IPS-20b (cell line): ENCODE measurements around the gene GP9.
"Not testable (repeated sequence)": the region's sequence is repeated elsewhere in the genome, so short reads cannot be mapped to it uniquely, and the experiment has no call there.

ENCODE experiments used
- H3K27ac ChIP-seq: one replicate; pipeline ENCODE4 v1.5.1; 2013; ENCODE audit warnings: low read length
- H3K27me3 ChIP-seq: 2 replicates; pipeline ENCODE4 v1.6.1; 2013; ENCODE audit warnings: mild to moderate bottlenecking, low read length, inconsistent platforms; ENCODE audit not compliant: insufficient read depth
- H3K36me3 ChIP-seq: 2 replicates; pipeline ENCODE4 v1.6.1; 2013; ENCODE audit warnings: low read depth, mild to moderate bottlenecking, inconsistent platforms, low read length, moderate library complexity; ENCODE audit not compliant: insufficient read depth
- H3K4me1 ChIP-seq: 2 replicates; pipeline ENCODE4 v1.6.1; 2013; ENCODE audit warnings: mild to moderate bottlenecking, control low read depth, inconsistent platforms, low read length, moderate library complexity; ENCODE audit not compliant: insufficient read depth
- H3K4me3 ChIP-seq: 2 replicates; pipeline ENCODE4 v1.5.1; 2013; ENCODE audit warnings: mild to moderate bottlenecking, low read length, inconsistent platforms
- H3K9ac ChIP-seq: 2 replicates; pipeline ENCODE4 v1.6.1; 2013; ENCODE audit warnings: low read depth, mild to moderate bottlenecking, inconsistent platforms, low read length, moderate library complexity
- H3K9me3 ChIP-seq: 2 replicates; pipeline ENCODE4 v1.6.1; 2013; ENCODE audit warnings: mild to moderate bottlenecking, low read depth, low read length, inconsistent platforms; ENCODE audit not compliant: insufficient read depth

GP9 gene

DNA sequence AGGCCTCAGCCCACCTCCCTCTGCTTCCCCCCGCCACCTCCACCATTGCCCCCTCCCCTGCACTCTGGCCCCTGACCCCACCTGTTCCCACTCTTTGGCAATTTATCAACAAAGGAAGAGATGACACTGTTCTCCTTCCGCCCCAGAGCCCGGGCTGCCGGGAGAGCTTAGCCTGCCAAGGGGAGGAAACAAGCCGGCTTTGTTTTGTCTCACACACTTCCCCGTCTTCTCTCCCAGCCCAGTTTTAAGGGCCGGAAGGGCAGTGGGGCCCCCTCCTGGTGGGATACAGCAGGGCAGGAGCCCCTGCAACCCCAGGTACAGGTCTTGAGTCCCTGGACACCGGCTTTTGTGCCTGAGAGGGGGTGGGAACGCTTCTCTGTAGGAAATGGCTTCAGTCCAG, 27.3 kb downstream of the GP9 start:
- H3K4me1 ChIP-seq, H3K27me3 ChIP-seq, H3K9ac ChIP-seq, H3K27ac ChIP-seq, H3K4me3 ChIP-seq, H3K9me3 ChIP-seq: not testable (repeated sequence)
- H3K36me3 ChIP-seq: peaks cover 12% of the 10 kb centered on the region; the same call in 1 of the 2 replicates

DNA sequence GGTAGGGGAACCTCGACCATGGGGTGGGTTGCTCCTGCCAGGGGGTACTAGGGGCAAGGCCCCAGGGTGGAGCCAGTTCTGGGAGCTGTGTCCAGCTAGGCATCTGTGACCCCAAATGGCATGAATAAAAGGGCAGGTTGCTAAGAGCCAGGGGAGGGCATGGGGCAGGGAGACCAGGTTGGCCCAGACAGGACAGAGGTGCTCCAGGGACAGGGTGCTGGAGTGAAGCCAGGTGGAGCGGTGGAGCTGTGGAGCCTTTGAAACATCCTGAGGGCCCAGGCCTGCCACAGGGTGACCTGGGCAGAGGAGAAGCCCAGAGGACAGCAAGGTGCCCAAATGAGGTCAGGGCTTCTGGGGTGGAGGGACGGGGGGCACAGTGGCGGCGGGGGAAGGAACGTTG, 27.7 kb downstream of the GP9 start:
- H3K9me3 ChIP-seq, H3K4me1 ChIP-seq, H3K27me3 ChIP-seq, H3K27ac ChIP-seq, H3K9ac ChIP-seq, H3K4me3 ChIP-seq: not testable (repeated sequence)
- peaks cover 12% of the 10 kb centered on the region; the same call in 1 of the 2 replicates for H3K36me3 ChIP-seq

DNA sequence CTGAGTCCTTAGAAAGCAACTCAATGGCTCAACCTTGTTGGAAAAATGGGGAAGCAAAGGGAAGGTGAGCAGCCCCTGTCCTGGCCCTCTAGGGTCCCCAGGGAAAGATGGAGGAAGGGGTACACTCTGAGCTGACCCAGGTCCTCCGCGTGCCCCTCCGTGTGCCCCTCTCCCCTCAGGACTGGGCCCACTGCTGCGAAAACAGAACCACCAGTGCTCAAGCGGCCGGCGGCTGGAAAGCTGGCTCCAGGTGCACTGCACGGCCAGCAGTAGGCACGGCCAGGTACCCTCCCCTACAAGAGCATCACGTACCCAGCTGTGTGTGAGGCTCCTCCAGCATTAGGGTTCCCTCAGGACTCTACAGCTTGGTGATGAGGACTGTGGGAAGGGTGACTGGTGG, 34.7 kb downstream of the GP9 start:
- H3K9ac ChIP-seq: no peak overlapping the region
- no peaks in the 10 kb centered on the region for H3K27me3 ChIP-seq
- peaks cover 12% of the 10 kb centered on the region; the same call in 1 of the 2 replicates for H3K36me3 ChIP-seq
- H3K9me3 ChIP-seq: no peaks in the 10 kb centered on the region
- no peaks in the 10 kb centered on the region for H3K4me1 ChIP-seq
- H3K27ac ChIP-seq: no peak overlapping the region
- H3K4me3 ChIP-seq: no peak overlapping the region

DNA sequence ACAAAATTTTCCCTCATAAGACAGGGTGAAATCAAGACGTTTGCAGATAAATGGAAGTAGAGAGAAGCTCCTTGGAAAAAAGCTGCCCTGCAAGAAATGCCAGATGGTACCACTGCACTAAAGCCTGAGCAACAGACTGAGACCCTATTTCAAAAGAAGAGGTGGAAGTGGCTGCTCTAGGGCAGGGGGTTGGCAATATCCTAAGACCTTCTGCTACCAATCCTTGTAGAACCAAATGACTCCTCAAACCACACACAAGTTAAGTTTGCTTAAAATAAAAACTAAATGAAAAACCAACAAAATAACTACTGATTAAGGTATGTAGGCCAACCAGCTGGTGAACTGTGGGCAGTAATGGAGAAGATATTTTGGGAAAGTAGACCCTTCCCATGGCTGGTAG, 39.7 kb downstream of the GP9 start:
- Histone ChIP-seq H3K27me3 (no peaks in the 10 kb centered on the region), H3K9me3 (no peaks in the 10 kb centered on the region), H3K9ac (no peak overlapping the region), H3K36me3 (no peaks in the 10 kb centered on the region), H3K4me3 (no peak overlapping the region), H3K4me1 (no peaks in the 10 kb centered on the region), H3K27ac (no peak overlapping the region)

DNA sequence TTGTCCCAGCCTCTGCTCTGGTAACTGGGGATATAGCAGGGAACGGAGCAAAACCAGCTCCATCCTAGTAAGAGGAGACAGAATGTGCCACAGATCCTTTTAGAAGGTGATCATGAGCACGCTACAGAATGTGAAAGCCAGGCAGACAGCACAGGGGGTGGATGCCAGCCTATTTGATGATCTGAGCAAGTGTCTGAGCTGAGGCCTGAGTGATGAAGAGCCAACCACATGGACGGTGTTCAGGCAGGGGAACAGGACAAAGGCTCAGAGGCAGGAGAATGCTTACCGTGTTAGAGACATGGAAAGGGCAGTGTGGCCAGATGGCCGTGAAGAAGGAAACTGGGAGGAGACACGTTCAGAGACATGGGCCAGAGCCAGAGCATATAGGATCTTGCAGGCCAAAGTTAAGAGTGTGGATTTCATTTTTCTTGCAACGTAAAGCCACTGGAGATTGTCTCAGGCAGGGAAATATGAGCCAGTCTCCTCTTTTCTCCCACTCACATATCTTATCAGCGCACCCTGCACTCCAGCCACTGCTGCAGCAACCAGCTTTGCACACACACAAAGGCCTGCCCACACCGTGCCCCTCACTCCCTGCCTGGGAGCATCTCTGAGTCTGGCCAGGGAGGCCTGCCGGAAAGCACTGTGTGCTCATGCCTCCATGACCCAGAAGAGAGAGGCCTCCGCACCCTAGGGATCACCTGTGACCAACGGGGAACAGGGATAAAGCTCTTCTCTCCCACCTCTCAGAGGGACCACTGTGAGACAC, 41.0 kb downstream of the GP9 start:
- H3K9me3 ChIP-seq: no peaks in the 10 kb centered on the region
- H3K36me3 ChIP-seq: no peaks in the 10 kb centered on the region
- no peak overlapping the region for H3K27ac ChIP-seq
- H3K27me3 ChIP-seq: no peaks in the 10 kb centered on the region
- no peak overlapping the region for H3K9ac ChIP-seq
- H3K4me3 ChIP-seq: no peak overlapping the region
- H3K4me1 ChIP-seq: no peaks in the 10 kb centered on the region

DNA sequence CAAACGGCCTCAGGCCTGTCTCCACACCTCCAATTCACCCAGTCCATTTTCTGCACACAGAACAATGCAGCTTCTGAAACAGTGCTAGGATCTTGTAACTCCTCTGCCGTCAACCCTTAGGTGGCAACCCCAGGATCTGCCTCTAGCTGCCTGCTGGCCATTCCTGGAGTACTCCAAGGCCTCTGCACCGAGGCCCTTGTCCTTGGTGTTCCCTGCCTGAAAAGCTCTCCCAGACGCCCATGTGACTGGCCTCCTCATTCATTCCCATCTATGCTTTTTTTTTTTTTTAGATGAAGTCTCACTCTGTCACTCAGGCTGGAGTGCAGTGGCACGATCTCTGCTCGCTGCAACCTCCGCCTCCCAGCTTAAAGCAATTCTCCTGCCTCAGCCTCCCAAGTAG, 42.7 kb downstream of the GP9 start:
- no peaks in the 10 kb centered on the region for H3K4me1 ChIP-seq
- H3K36me3 ChIP-seq: peaks cover 4% of the 10 kb centered on the region; the same call in 1 of the 2 replicates
- H3K4me3 ChIP-seq: no peak overlapping the region
- no peak overlapping the region for H3K9ac ChIP-seq
- no peak overlapping the region for H3K27ac ChIP-seq
- H3K9me3 ChIP-seq: no peaks in the 10 kb centered on the region
- no peaks in the 10 kb centered on the region for H3K27me3 ChIP-seq

DNA sequence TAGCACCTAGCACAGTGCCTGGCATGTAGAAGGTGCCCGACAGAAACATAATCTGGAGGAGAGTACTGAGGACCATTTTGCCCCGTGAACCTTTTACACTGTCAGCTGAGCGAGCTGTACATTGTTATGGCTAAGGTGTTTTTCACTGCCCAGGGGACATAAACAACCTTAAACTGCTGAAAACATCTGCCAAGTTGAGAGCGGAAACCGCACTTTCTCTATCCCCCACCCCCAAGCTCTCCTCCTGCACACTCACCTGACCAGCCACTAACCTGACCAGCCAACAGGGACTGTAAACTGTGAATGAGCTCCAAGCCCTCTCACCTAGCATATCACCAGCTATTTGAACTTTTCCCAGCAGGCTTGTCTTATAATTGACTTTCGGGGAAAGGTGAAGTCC, 43.5 kb downstream of the GP9 start:
- H3K36me3 ChIP-seq: peaks cover 6% of the 10 kb centered on the region; the same call in 1 of the 2 replicates
- H3K27me3 ChIP-seq: no peaks in the 10 kb centered on the region
- no peak overlapping the region for H3K9ac ChIP-seq

DNA sequence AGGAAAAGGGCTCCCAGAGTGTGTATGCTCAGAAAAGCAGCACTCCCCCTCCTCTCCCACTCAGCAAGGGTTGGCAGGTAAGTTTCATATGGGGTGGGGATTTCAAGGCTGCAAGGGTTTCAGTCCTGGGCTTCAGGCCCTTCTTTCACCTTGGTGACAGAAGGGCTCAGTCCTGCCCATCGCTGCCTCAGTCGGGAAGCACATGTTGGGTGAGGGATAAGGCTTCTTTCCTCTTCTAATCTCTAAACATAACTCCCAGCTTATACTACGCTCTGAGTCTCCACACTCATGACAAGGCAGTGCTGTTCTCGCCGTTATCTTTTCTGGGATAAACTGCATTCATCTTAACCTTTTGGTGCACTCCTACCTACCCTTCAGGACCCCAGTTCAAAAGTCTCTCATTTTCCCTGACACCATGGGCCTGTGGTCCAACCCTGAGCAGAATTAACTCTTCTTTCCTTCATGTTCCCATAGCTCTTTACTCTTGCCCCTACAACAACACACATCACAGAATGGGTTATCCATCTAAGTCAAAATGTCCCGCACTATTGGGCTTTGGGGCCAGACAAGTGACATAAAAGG, 44.0 kb downstream of the GP9 start:
- peaks cover 6% of the 10 kb centered on the region; the same call in 1 of the 2 replicates for H3K36me3 ChIP-seq
- H3K9me3 ChIP-seq: no peaks in the 10 kb centered on the region
- H3K27me3 ChIP-seq: no peaks in the 10 kb centered on the region
- no peak overlapping the region; the same call in 1 of the 2 replicates for H3K9ac ChIP-seq
- H3K4me3 ChIP-seq: no peak overlapping the region
- H3K27ac ChIP-seq: no peak overlapping the region
- H3K4me1 ChIP-seq: no peaks in the 10 kb centered on the region

More for the DNA sequence above, 43.5 kb downstream of the GP9 start:
- Histone ChIP-seq H3K9me3 (no peaks in the 10 kb centered on the region), H3K27ac (no peak overlapping the region), H3K4me1 (no peaks in the 10 kb centered on the region), H3K4me3 (no peak overlapping the region)

DNA sequence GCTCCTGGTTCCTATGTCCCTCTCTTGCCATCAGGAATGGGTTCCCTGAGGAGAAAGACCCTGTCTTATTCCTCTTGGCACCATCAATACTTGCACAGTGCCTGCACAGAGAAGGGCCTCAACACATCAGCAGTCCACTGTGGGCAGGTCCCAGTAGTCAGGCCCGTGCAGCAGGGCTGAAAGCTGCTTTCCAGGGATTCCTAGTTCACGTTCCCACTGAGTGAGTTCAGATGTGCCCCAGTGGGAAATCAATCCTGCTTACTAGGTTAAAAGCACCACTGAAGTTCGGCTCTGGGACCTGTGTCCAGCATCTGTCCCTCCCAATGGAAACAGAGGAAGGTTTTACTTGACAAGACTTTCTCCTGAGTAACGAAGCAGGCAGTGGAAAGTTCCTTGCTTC, 45.3 kb downstream of the GP9 start:
- Histone ChIP-seq H3K4me1 (no peaks in the 10 kb centered on the region), H3K36me3 (peaks cover 6% of the 10 kb centered on the region; the same call in 1 of the 2 replicates), H3K27ac (no peak overlapping the region), H3K9me3 (no peaks in the 10 kb centered on the region), H3K27me3 (no peaks in the 10 kb centered on the region), H3K9ac (no peak overlapping the region; the same call in 1 of the 2 replicates), H3K4me3 (no peak overlapping the region)

DNA sequence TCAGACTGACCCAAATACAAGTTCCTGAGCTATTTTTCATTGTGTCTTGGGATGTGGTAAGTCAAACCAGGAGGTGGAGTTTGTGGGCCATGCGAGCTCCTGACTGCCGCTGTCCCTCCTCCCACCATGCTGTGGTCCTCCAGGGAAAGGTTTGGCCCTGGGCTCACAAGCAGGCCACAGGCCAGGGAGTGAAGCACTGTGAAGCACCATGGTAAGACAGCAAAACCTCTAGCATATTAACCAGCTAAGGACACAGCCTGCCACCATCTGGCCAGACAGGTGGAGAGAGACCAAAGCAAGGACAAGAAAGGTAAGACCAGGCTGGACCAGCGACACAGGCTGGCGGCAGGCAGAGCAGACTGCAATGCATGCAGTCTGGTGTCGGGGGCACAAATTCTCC, 45.7 kb downstream of the GP9 start:
- Histone ChIP-seq H3K36me3 (peaks cover 6% of the 10 kb centered on the region; the same call in 1 of the 2 replicates), H3K4me3 (no peak overlapping the region), H3K27ac (no peak overlapping the region), H3K27me3 (no peaks in the 10 kb centered on the region), H3K4me1 (no peaks in the 10 kb centered on the region), H3K9ac (no peak overlapping the region), H3K9me3 (no peaks in the 10 kb centered on the region)

DNA sequence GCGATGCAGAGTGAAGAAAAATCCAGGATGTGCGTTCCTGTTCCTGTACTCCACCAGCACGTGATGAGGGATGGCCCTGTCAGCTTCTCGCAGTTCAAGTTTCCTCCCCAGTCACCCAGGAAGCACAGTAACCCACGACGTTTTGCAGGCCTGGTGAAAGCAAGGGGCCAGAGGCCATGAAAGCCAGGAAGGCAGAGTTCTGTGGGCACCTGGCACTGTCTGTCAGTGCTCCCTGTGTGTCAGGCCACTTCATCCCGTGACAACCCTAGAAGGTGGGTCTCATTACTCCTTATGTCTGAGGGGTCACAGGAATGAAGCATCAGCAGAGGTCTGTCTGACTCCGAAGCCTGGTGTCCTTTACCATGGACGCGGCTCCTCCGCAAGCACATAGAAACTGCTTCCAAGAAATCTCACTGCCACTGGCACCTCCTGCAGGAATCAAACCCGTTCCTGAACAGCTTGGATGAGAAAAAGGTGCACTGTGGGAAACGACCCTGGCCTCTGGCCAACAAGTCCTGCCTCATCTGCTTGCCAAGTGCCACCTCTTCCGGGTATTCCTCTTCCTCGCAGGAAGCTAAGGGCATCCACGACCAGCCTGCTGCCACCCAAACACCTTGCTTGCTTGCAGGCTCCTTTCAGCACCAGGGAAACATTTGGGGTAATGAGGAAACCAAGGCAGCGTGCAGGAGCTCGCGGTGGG, 46.4 kb downstream of the GP9 start:
- H3K27ac ChIP-seq: no peak overlapping the region
- H3K9ac ChIP-seq: no peak overlapping the region
- H3K4me1 ChIP-seq: no peaks in the 10 kb centered on the region
- H3K36me3 ChIP-seq: peaks cover 6% of the 10 kb centered on the region; the same call in 1 of the 2 replicates
- no peaks in the 10 kb centered on the region for H3K27me3 ChIP-seq
- no peak overlapping the region for H3K4me3 ChIP-seq
- H3K9me3 ChIP-seq: no peaks in the 10 kb centered on the region

DNA sequence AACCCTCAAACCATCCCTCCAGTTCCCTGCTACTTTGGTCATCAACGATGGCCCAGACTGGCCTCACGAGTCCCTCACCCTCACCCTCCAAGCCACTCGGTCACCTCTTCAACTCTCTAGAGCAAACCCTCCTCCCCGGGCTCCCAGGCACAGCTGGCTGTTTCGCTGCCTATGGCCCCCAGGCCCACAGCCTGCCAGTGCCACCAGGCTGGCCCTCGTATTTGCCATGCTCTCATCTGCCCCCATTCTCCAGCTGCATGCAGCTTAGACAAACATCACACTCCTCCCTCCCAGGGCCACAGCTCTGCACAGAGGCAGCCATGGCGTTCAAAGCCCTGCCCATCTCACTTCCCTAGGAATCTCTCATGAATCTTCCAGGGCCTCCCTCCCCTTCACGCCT, 47.2 kb downstream of the GP9 start:
- no peaks in the 10 kb centered on the region for H3K4me1 ChIP-seq

More for the DNA sequence above, 47.2 kb downstream of the GP9 start:
- Histone ChIP-seq H3K9ac (no peak overlapping the region), H3K36me3 (peaks cover 6% of the 10 kb centered on the region; the same call in 1 of the 2 replicates), H3K9me3 (no peaks in the 10 kb centered on the region), H3K27me3 (no peaks in the 10 kb centered on the region), H3K4me3 (no peak overlapping the region), H3K27ac (no peak overlapping the region)
